GM11168 (cell line): ENCODE data around the gene AKNAD1.
"Not testable (repeated sequence)": the region's sequence is repeated elsewhere in the genome, so short reads cannot be mapped to it uniquely, and the experiment has no call there.

ENCODE experiments used
- in situ Hi-C: fragments of 300-500 bp; cut with MboI; formaldehyde crosslinking; loops from one replicate; pipeline ENCODE4 v1.12.0; 2022; ENCODE audit warnings: low sequenced_read_pairs; ENCODE audit not compliant: unreplicated experiment

AKNAD1 gene

DNA sequence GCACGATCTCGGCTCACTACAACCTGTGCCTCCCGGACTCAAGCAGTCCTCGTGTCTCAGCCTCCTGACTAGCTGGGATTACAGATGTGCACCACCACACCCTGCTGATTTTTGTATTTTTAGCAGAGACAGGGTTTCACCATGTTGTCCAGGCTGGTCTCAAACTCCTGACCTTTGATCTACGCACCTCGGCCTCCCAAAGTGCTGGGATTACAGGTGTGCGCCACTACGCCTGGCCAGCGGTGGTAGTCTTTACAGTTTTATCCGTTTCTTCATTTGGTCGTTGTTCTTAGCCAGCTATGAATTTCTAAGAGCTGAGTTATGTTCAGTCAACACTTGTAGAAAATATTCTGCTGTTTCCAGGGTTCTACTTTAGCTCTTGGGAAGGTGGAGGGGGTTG is 53.3 kb downstream of the AKNAD1 start:
- in situ Hi-C loops = no loop called here

GRCh38 chr1:108801101-108801500 is 55.8 kb downstream of the AKNAD1 start:
- in situ Hi-C loops = no loop called here

DNA sequence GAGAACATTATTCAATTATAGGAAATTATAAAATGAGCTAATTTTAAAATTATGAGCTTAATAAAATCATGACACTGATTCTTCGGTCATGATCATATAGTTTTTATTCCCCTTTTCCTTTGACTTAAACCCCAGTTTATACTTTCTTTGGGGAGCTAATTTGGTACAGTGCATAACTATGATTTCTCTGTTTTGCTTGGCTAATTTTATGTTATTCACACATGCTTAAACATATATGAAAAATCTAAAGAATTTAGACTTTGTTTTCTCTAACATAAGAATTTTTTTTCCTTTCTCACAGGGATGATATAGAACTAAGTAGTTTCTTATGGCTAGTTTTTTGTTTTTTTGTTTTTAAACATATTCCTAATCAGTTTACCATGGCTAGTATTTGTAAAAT is 57.9 kb downstream of the AKNAD1 start:
- in situ Hi-C loops = no loop called here

- in situ Hi-C loops = no loop called here
Observed at GRCh38 chr1:108792420-108792819, 64.5 kb downstream of the AKNAD1 start.

DNA sequence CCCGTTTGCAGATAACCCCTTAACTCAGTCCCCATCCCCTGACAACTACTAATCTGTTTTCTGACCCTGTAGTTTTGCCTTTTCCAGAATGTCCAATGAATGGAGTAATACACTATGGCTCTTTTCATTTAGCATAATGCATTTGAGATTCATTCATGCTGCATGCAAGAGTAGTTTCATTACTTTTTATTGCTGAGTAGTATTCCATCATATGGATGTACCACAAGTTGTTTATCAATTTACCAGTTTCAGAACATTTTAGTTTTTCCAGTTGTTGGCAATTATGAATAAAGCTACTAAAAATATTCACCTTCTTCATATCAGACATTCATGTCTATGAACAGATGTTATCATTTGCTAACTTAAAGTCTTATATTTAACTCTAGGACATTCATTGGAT is 65.1 kb downstream of the AKNAD1 start:
- in situ Hi-C loops = no loop called here

DNA sequence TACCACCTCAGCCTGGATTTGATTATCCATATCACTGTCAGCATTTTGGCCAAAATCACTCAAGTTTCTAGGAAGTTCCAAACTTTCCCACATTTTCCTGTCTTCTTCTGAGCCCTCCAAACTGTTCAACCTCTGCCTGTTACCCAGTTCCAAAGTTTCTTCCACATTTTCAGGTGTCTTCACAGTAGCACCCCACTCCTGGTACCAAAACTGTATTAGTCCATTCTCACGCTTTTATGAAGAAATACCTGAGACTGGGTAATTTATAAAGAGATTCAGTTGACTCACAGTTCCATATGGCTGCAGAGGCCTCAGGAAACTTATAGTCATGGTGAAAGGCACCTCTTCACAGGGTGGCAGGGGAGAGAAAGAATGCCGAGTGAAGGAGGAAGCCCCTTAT is 71.0 kb downstream of the AKNAD1 start:
- in situ Hi-C loops = no loop called here

- in situ Hi-C loops = no loop called here
Observed at GRCh38 chr1:108785264-108785663, 71.6 kb downstream of the AKNAD1 start.

DNA sequence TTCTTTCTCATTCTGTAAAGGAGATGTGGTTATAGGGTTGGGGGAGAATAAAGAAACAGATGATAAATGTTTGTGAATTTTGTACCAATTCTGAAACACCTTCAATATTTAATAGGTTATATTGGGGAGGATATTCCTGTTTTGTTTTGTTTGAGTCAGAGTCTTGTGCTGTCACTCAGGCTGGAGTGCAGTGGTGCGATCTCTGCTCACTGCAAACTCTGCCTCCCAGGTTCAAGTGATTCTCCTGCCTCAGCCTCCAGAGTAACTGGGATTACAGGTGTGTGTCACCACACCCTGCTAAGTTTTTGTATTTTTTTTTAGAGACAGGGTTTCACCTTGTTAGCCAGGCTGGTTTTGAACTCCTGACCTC is 75.3 kb downstream of the AKNAD1 start:
- in situ Hi-C loops = not testable (repeated sequence)

GRCh38 chr1:108780937-108781574 is 75.8 kb downstream of the AKNAD1 start:
- in situ Hi-C loops = no loop called here

DNA sequence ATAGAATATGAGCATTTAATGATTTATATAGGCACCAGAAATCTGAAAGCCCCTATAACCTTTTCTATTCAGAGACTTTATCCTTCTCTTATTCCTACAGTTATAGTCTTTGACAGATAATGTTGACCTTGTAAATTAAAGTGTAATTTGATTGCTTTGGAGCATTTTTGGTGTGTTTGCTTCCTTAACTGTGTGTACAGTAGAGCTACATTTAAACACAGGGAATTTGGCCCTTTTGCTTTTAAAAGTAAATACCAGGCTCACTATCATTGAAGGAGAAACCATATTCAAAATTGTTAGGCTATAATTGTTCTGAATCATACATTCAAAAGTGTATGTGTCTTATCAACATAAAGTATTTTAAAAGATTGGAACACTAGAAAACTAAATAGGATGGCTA is 77.4 kb downstream of the AKNAD1 start:
- in situ Hi-C loops = no loop called here

- in situ Hi-C loops = no loop called here
Observed at GRCh38 chr1:108777839-108778238, 79.1 kb downstream of the AKNAD1 start.

GRCh38 chr1:108767708-108768107 is 89.2 kb downstream of the AKNAD1 start:
- in situ Hi-C loops = no loop called here

DNA sequence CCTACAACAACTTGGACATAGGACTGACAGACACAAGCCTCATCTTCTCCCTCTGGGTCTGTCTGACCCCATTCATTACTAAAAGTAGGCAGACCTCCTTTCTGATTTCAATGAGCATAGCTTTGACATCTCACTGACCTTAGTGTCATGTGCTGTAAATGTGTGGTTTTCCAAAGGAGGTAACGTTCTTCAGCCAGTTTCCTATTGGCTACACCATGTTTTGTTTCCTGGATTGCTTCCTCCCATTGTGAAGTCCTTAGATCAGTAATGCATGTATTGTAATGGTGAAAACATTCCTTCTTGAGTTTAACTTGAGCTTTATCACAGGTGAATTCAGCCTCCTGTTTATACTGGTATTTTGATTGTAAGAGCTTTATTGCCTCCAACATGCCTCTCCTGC is 89.8 kb downstream of the AKNAD1 start:
- in situ Hi-C loops = no loop called here
